ENCODE results near the gene TAS2R3. TPM values are rescaled to one million over a fixed set of nuclear protein-coding genes. Genes with fewer than 3 reads are reported as not detected.

The TAS2R3 gene
- total and polyA plus RNA-seq, 9 of the 15 experiments (the other 6 are each of a cell fraction or from before 2014, with no cell fraction given): 0.37 to 1.9 (median 1.2) TPM; not detected in 2

DNA sequence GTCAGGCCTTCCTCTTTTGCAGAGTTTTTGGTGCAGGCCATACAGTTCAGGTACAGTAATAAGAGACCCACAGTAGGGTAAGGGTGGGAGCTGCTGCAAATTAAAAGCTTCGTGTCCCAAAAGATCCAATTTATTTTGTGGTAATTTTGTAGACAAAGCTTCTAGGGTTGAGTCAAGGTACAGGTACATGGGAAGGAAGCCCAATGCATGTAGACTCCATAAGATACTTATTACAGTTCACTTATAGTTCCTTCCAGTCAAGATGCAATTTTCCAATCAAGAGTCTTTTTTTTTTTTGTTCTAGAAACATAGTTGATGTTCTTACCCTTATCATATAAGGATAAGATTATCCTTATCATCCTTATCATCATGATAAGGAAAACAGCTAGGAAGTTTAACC lies 12.5 kb downstream of the TAS2R3 start, which contains the start of gene TAS2R4 (continued):
- TF ChIP-seq TSHZ1 (CRISPR knock-in tag; IDR thresholded peaks at IDR 0.05) (no peak), LARP7 (IDR thresholded peaks at IDR 0.05) (no peak), DIDO1 (tag; IDR thresholded peaks at IDR 0.05; ENCODE audit: low read depth) (no peak), MTA1 (IDR thresholded peaks at IDR 0.05; ENCODE audit: borderline replicate concordance) (no peak), ZHX1 (conservative IDR thresholded peaks at IDR 0.05; ENCODE audit: low read length) (no peak), ILK (tag; IDR thresholded peaks at IDR 0.05; ENCODE audit: borderline replicate concordance, low read depth) (no peak)
